Hindlimb muscle (tissue), 1 donor: ENCODE results near the gene PTPRF. TPM values are rescaled to one million over a fixed set of nuclear protein-coding genes. Genes with fewer than 3 reads are reported as not detected.

ENCODE experiments used
- DNase-seq: peaks from one replicate; pipeline ENCODE4 v3.0.0-alpha.2; 2013
- polyA plus RNA-seq: library from polyadenylated mRNA; unstranded; fragments of 120-200 nt; gene quantifications from one replicate; pipeline ENCODE4 v1.2.1, GENCODE V29; 2013; ENCODE audit not compliant: insufficient read length

The PTPRF gene
- polyA plus RNA-seq, 1 donor: 29.2 TPM

GRCh38 chr1:43583058-43583457 lies 52.4 kb downstream of the PTPRF start:
- DNase-seq: no peak

DNA sequence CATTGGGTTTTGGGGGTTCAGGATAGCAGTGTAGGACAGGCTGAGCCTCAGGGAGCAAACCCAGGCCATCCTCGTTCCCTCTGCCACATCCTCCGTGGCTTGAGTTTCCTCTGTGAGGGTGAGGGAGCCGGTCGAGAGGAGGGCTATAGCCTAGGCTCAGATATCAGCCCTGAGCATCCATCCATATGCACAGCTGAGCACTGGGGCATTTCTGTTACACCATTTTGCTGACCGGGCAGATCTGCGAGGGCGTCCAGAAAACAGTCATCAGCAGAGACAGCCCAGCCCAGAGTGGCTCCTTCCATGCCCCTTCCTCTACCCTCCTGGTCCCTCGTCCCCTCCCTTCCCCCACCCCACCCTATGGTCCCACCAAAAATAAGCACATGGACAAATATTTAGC lies 53.5 kb downstream of the PTPRF start:
- DNase-seq: no peak

DNA sequence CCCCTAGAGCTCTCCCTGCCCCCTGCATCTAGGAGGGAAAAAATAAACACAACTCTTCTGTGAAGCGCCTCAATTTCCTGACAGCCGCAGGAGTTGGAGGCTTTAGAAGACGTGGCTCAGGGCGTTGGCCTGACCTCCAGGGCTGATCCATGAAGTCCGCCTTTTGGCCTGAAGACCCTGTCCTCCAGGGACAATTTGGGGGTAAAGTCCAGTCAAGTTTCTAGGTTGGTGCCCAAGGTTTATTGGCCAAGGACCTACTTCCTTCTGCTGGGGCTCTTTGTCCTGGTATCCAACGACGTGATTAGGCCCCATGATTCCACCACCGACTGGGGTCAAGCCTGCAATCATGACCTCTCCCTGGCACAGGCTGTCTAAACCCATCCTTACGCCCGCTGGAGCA lies 54.9 kb downstream of the PTPRF start:
- DNase-seq: no peak

DNA sequence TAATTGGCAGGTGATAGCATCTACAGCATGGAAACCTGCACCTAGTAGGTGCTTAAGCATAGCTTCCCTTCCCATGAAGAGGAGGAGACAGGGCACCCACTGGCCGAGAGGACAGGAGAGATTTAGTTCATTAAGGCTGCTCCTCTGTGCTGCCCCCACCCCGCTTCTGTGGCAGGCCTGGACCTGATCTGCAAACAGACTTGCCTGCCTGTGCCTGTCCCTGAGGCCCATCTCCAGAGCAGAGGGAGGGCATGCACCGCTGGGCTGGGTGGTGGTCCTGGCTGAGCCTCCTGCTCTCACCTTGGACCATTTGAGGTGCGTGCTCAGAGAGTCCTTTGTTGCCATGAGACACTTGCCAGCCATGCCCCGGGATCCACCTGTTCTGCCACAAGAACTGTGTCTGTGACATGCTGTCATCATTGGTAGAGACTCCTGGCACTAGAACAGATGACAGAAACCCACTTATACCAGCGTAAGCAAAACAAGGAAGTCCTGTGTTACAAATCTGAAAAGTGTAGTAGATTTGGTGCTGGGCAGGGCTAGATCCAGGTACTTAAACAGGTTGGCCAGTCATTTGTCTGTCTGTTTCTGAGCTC lies 55.6 kb downstream of the PTPRF start:
- no peak for DNase-seq

DNA sequence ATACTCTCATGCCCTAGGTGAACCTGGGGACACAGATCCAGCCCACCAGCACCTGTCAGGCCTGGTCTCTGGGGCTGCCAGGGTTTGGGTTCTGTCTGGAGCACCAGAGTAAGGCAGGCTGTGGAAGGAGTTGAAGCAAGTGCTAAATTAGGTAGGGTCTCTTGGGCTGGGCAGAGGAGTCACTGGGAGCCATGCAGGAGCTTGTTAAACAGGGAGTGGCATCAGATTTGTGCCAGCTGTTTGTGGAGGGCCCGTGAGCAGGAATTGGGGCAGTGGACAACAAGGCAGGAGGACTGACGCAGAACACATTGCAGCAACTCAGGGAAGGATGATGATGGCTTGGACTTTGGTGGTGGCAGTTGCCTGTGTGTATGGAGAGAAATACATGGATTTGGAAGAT lies 56.3 kb downstream of the PTPRF start:
- no peak for DNase-seq

DNA sequence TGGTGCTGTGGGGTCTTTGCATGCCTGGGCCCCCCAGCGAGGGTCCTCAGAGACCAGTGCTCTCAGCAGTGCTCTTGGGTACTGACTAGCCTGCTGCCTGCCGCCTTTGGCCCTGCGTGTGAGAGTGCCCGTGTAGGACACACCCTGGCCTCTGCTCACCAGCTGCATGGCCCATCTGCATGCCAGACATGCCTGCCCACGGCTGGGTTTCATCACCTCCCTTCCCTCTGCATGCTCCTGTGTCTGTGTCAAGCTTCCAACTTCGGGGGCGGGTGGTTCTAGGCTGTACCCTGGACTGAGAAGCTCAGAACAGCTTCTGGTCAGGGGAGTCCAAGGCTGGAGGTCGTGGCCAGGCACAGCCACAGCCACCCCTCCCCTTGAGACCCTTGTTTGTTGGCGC lies 56.9 kb downstream of the PTPRF start:
- no peak for DNase-seq

DNA sequence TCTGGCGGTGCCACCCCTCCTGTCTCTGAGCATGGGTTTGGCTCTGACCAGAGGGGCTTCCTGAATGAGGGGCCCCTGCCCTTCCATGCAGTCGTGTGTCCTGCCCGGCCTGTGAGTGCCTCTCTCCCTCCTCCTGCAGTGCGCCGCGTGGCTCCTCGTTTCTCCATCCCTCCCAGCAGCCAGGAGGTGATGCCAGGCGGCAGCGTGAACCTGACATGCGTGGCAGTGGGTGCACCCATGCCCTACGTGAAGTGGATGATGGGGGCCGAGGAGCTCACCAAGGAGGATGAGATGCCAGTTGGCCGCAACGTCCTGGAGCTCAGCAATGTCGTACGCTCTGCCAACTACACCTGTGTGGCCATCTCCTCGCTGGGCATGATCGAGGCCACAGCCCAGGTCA lies 57.9 kb downstream of the PTPRF start:
- no peak for DNase-seq

DNA sequence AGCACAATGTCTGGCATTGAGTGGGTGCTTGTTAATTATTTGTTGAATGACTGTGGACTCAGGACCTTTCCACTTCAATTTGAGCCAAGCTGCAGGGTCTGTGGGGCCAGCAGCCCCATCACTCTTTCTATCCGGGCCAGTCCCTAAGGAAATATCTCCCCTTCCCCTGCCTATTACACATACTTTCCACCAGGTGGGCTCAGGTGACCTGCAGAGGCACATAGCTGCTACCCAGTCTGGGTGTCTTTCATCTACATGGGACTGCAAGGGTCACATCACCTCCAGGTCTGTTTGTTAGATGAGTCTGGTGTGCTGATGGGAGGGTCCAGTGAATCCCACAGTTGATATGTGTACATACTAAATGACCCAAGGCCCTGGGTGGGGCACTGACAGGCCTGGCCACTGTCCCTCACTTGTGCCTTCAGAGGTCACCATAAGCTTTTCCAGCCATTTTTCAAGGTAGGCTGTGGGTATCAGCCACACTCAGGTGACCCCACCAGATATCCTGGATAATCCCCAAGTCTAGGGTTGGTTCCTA lies 59.8 kb downstream of the PTPRF start:
- no peak for DNase-seq

- DNase-seq: no peak
These were observed 60.5 kb downstream of the PTPRF start for GRCh38 chr1:43591181-43591580.

- no peak for DNase-seq
These were observed 61.5 kb downstream of the PTPRF start for GRCh38 chr1:43592051-43592665.

- no peak for DNase-seq
These were observed 62.4 kb downstream of the PTPRF start for GRCh38 chr1:43592974-43593683.

DNA sequence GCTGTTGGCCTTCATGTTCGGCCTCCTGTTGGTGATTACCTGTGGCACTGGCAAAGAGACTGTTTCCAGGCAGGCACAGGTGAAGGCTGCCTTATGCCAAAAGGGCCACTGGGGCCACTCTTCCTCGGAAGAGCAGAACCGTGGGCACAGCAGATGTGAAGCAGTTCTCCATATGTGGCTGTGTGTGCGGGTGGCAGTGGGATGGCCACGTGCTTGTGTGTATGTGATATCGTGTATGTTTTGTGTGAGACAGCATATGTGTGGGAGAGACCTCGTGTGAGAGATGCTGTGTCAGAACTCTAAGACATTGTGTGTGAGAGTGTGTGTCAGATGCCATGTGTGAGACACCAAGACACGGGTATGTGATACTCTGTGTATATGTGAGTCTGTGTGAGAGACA lies 65.9 kb downstream of the PTPRF start:
- no peak for DNase-seq

DNA sequence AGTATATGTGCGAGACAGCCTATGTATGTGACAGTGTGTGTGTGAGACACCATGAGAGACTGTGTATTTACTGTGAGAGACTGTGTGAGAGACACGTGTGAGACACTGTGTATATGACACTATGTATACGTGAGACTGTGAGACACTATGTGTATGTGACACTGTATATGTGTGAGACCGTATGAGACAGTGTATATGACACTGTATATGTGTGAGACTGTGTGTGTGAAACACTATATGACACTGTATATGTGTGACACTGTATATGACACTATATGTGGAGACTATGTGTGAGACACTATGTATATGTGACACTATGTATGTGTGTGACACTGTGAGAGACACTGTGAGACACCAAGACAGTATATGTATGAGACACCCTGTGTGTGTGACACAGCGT lies 66.3 kb downstream of the PTPRF start:
- no peak for DNase-seq

DNA sequence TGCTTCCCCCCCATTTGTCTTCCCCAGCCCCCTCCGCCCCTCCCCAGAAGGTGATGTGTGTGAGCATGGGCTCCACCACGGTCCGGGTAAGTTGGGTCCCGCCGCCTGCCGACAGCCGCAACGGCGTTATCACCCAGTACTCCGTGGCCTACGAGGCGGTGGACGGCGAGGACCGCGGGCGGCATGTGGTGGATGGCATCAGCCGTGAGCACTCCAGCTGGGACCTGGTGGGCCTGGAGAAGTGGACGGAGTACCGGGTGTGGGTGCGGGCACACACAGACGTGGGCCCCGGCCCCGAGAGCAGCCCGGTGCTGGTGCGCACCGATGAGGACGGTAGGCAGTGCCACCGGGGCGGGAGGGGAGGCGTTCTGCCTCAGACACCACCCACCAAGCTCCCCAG lies 67.0 kb downstream of the PTPRF start:
- DNase-seq: no peak

GRCh38 chr1:43598622-43599021 lies 67.9 kb downstream of the PTPRF start:
- DNase-seq: no peak

- DNase-seq: no peak
These were observed 69.6 kb downstream of the PTPRF start for GRCh38 chr1:43600033-43601020.

DNA sequence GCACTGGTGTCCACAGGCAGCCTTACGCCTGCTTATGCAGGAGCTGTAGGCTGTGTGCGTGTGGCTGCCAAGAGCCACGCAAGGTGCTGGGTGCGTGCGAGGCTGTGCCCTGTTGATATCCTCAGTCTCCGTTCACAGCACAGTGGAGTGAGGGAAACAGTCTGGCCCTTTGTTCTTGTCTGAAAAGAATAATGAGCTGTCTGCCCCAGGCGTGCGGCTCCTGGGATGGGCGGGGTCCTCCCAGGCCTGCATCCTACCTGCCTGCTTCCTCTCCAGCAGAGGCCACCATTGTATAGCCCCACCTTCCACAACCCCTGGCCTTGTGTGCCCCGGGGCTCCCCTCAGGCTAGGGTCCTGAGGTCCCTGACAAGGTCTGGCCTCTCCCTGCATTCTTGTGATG lies 72.3 kb downstream of the PTPRF start:
- no peak for DNase-seq

DNA sequence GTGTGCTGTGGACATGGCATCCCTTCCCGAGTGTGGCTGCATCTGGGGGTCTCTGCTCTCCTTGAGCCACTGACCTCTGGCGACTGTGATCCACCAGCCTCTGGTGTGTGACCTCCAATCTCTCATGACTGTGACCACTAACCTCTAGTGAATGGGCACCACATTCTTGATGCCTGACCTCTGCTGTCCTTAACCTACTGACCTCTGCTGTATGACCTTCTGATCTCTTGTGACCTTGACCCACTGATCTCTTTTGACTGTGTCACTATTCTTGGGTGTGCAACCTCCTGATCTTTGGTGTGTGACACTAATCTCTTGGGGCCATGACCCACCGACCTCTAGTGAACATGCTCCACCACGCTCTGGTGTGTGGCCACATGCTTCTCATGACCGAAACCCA lies 73.5 kb downstream of the PTPRF start:
- no peak for DNase-seq

DNA sequence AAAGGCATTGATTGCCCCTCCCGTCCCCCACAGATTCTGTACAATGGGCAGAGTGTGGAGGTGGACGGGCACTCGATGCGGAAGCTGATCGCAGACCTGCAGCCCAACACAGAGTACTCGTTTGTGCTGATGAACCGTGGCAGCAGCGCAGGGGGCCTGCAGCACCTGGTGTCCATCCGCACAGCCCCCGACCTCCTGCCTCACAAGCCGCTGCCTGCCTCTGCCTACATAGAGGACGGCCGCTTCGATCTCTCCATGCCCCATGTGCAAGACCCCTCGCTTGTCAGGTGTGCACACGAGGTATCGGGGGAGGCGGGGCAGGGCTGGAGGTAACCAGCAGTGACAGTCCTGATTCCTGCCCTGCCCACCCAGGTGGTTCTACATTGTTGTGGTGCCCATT lies 74.5 kb downstream of the PTPRF start:
- DNase-seq: no peak

DNA sequence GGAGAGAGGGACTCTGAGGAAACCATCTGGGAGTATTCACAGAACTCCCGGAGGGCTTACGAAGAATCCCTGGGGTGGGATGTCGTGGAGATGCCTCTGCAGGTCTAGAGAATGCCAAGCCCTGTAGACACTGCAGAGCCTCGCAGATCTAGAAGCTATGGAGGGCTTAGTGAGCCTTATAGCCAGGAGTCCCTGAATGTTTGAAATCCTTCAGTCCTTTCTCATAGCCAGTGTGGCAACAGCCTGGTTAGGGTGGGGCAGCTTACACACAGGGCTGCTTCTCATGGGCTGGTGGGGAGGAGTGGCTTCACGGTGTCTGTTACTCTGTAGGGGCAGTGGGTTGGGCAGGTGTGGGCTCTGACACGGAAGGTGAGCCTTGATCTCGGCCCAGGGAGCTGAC lies 75.1 kb downstream of the PTPRF start:
- no peak for DNase-seq

DNA sequence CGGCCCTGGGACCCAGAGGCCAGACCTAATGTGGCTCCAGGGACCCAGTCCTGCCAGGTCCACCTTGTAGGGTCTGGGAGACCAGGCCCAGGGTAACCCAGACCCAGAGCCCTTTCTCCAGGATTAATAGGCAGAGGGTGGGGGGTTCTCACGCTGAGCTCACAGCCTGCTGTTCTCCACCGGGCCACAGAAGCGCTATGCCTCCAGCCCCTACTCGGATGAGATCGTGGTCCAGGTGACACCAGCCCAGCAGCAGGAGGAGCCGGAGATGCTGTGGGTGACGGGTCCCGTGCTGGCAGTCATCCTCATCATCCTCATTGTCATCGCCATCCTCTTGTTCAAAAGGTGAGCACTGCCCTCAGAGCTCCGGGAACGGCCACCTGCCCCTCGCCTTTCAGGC lies 75.9 kb downstream of the PTPRF start:
- DNase-seq: no peak

- DNase-seq: no peak
These were observed 78.1 kb downstream of the PTPRF start for GRCh38 chr1:43608827-43609226.

DNA sequence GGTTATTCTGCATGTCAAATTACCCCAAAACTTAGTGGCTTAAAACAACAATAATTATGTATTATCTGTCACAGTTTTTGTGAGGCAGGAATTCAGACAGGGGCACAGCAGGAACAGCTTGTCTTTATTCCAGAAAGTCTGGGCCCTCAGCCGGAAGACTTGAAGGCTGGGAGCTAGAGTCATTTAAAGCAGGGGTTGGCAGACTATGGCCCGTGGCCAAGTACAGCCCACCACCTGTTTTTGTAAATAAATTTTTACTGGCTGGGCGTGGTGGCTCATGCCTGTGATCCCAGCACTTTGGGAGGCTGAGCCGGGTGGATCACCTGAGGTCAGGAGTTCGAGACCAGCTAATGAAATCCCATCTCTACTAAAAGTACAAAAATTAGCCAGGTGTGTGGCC lies 79.7 kb downstream of the PTPRF start:
- no peak for DNase-seq
